ENCODE results near the gene NKIRAS2.
"Not testable (repeated sequence)": the region's sequence is repeated elsewhere in the genome, so short reads cannot be mapped to it uniquely, and the experiment has no call there.

DNA sequence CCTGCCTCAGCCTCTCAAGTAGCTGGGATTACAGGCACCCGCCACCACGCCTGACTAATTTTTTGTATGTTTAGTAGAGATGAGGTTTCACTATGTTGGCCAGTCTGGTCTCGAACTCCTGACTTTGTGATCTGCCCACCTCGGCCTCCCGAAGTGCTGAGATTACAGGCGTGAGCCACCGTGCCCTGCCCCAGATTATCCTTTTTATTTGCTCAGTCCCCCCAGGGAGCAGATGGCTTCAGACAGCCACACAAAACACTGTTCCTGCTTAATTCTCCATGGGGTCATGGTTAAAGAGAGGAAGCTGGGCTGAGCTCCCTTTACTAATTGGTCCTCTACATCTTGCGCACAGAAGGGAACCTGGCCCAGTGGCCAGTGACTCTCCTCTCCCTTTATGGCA is 955 bp downstream of the NKIRAS2 start:
- TF ChIP-seq, protein P1, sequence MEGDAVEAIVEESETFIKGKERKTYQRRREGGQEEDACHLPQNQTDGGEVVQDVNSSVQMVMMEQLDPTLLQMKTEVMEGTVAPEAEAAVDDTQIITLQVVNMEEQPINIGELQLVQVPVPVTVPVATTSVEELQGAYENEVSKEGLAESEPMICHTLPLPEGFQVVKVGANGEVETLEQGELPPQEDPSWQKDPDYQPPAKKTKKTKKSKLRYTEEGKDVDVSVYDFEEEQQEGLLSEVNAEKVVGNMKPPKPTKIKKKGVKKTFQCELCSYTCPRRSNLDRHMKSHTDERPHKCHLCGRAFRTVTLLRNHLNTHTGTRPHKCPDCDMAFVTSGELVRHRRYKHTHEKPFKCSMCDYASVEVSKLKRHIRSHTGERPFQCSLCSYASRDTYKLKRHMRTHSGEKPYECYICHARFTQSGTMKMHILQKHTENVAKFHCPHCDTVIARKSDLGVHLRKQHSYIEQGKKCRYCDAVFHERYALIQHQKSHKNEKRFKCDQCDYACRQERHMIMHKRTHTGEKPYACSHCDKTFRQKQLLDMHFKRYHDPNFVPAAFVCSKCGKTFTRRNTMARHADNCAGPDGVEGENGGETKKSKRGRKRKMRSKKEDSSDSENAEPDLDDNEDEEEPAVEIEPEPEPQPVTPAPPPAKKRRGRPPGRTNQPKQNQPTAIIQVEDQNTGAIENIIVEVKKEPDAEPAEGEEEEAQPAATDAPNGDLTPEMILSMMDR (conservative IDR thresholded peaks at IDR 0.05), result not testable (repeated sequence)
- not testable (repeated sequence) for TF ChIP-seq EZH2 (IDR thresholded peaks at IDR 0.05; ENCODE audit: low read depth)
